Bronchial epithelial cell (primary cell): ENCODE results near the gene ARID5B. TPM values are rescaled to one million over a fixed set of nuclear protein-coding genes. Genes with fewer than 3 reads are reported as not detected.
A peak's percentile ranks its signal among the peaks of the same experiment; 100 is the strongest.

Source experiments
- DNase-seq: peaks from one replicate; pipeline ENCODE4 v3.0.0-alpha.2; 2010; ENCODE audit warnings: low read depth
- FAIRE-seq: peaks from 2 replicates; lab custom pipeline; 2011; peaks lifted over from hg19 to GRCh38; lab: Jason Lieb, UNC
- H3K27me3 ChIP-seq: 2 replicates; pipeline ENCODE4 v1.5.1; 2011; ENCODE audit warnings: low read length; ENCODE audit not compliant: control insufficient read depth, insufficient read depth
- H3K36me3 ChIP-seq: 2 replicates; pipeline ENCODE4 v1.5.1; 2011; ENCODE audit warnings: low read length; ENCODE audit not compliant: control insufficient read depth, insufficient read depth
- H3K4me3 ChIP-seq: 2 replicates; pipeline ENCODE4 v1.5.1; 2011; ENCODE audit warnings: mild to moderate bottlenecking, low read depth, low read length, control low read depth
- total RNA-seq: library from RNA; depleted of rRNA; stranded (reverse); fragments of >200 nt; gene quantifications from 2 replicates; pipeline ENCODE4 v1.2.1, GENCODE V29; 2014
- TF ChIP-seq, protein P1 (sequence below): IDR thresholded peaks from 2 replicates; pipeline ENCODE4 v1.5.1; 2011; ENCODE audit warnings: mild to moderate bottlenecking, moderate library complexity, low read length, control low read depth, inconsistent platforms; ENCODE audit not compliant: insufficient read depth, severe bottlenecking

The ARID5B gene
- total RNA-seq, 1 donor from 2014 or later, result 7.1 TPM

DNA sequence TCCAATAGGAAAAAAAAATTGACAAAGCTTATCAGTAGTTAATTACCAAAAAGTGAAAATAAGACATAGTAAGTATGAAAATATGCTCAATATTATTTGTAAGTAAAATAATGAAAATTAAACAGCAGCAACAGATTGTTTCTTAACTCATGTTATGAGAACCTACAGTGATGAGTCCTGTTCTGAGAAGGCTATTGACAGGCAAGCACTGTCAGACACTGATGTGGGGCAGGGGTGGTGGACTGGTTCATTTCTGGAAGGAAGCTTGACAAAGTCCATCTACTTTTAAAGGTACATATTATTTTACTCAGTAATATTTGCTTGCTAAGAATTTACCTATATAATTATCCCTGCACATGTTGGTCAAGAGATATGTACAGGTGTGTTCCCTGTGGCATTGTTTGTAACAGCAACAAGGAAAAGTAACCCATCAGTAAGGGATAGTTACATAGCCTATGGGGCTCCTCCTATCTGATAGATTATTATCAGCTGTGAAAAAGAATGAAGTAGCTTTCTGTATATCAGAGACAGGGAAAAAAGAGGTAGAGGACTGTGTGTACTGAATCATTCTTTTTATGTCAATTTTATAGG lies 205.5 kb downstream of the ARID5B start:
- H3K36me3 ChIP-seq, result no peaks in the 10 kb centered on the region
- no peak overlapping the region for H3K4me3 ChIP-seq
- TF ChIP-seq, protein P1, sequence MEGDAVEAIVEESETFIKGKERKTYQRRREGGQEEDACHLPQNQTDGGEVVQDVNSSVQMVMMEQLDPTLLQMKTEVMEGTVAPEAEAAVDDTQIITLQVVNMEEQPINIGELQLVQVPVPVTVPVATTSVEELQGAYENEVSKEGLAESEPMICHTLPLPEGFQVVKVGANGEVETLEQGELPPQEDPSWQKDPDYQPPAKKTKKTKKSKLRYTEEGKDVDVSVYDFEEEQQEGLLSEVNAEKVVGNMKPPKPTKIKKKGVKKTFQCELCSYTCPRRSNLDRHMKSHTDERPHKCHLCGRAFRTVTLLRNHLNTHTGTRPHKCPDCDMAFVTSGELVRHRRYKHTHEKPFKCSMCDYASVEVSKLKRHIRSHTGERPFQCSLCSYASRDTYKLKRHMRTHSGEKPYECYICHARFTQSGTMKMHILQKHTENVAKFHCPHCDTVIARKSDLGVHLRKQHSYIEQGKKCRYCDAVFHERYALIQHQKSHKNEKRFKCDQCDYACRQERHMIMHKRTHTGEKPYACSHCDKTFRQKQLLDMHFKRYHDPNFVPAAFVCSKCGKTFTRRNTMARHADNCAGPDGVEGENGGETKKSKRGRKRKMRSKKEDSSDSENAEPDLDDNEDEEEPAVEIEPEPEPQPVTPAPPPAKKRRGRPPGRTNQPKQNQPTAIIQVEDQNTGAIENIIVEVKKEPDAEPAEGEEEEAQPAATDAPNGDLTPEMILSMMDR, result no peak
- DNase-seq, result no peak
- no peak for FAIRE-seq
- no peaks in the 10 kb centered on the region for H3K27me3 ChIP-seq

DNA sequence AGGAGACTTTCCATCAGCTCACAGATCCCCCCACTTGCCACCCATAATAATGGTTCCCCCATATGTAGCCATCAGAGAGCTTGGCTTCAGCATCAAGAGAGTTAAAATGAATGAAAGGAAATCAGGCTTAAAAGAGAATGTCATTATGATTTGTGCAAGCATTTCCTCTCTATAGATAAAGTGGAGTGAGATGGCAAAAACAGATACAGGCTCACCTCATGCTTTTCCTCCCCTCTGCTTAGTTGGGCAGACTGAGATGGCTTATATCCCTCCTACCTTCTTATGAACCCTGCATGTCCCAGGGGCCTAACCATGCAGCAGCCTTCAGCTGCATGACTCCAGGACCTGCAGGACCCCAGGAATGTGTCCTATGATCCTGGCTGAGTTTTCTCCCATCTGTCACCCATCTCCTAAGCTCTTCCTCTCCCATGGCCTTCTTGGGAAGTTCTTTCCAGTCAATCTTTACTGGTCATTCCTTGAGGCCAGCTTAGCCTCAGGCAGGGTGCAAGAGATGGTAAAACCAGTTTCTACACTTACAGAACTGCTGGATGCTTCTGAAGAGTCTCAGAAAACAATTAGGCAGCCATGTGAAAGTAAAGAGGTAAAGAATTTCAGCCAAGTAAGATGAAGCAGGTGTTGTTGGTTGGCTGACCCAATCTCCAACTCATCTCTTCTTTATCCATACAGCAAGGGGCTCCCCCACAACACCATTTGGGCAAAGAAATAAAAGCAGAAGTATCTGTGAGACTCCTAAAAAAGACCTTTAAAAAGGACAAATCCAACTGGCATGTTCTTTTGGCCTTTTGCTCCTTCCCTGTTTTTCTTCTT lies 207.5 kb downstream of the ARID5B start:
- no peaks in the 10 kb centered on the region for H3K36me3 ChIP-seq
- DNase-seq (no peak), FAIRE-seq (no peak)
- H3K27me3 ChIP-seq, result no peaks in the 10 kb centered on the region
- H3K4me3 ChIP-seq, result no peak overlapping the region
- TF ChIP-seq, protein P1, result no peak

DNA sequence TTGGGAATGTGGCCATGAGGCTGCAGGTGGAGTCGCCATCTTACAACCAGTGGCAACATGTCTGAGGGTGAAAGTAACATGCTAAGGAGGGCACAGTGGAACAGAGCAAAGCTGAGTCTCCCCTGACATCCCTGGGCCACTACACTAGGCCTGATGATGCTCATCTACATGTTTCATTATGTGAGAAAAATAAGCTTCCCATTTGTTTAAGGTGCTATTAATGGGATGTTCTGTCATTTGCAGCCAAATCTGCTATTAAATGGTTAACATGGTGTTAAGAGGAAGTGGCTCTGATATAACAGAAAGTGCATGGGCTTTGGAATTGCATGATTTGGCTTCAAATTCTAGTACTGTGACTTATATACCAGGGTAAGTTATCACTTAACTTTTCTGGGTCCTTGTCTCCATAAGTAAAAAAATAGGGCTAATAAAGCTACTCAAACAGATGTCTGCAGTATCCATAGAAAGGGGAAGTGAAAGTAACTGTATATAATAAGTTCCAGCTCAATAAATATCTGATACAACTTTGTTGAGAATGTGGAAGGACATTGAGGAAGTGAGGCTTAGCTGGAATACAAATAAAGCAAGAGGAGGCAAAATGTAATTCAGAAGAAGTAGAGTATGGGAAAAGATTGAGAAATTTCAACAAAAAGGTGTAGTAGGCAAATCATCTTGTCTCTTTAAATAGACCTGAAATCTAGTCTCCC lies 208.2 kb downstream of the ARID5B start:
- TF ChIP-seq, protein P1, result no peak
- FAIRE-seq (no peak), DNase-seq (no peak)
- Histone ChIP-seq H3K4me3 (no peak overlapping the region), H3K36me3 (no peaks in the 10 kb centered on the region), H3K27me3 (no peaks in the 10 kb centered on the region)

DNA sequence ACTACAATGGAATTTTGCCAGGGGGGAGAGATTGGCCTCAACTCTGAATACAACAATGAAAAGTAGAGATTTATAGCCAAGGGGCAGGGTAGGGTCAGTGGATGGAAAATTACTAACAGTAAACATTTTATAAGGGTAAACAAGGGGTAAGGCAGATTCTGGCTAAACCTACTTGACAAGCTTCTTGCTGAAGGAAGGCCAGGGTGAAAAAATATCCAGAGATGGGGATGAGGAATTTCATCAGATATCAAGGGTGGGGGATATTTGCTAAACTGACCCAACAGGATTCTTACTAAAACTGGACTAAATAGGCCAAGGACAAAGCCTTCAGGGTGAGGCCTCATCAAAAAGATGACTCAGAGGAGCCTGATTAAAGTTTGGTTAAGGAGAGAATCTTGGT lies 210.8 kb downstream of the ARID5B start:
- DNase-seq (peak; percentile 48), FAIRE-seq (no peak)
- H3K4me3 ChIP-seq, result no peak overlapping the region
- H3K36me3 ChIP-seq, result no peaks in the 10 kb centered on the region
- TF ChIP-seq, protein P1, result no peak
- H3K27me3 ChIP-seq, result no peaks in the 10 kb centered on the region

DNA sequence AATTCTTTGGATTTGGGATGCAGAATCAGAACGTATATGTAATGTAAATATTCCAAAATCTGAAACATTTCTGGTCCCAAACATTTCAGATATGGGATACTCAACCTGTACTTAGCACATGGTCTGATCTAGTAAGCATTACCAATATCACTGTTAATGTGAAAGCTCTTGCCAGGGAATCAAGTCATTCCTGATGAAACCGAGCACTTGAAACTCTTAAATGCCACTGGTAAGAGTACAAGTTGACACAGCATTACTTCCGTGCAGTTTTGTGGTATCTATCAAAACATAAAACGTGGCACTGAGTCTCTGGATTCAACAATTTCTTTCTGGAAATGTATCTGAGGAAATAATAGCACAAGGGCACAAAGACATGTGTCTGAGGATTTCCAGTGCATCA lies 211.5 kb downstream of the ARID5B start:
- no peak for FAIRE-seq
- H3K27me3 ChIP-seq, result no peaks in the 10 kb centered on the region
- H3K36me3 ChIP-seq, result no peaks in the 10 kb centered on the region

More for the DNA sequence above, 211.5 kb downstream of the ARID5B start:
- H3K4me3 ChIP-seq, result no peak overlapping the region
- DNase-seq, result no peak
- TF ChIP-seq, protein P1, result no peak
